Stimulated activated CD8-positive, alpha-beta memory T cell treated with anti-CD3 and anti-CD28 coated beads, Interleukin-4, amount 100 ng/mL, for 24 hours (primary cell): ENCODE data around the gene SMIM24.
"Not testable (repeated sequence)": the region's sequence is repeated elsewhere in the genome, so short reads cannot be mapped to it uniquely, and the experiment has no call there.

Experiments
- DNase-seq: peaks from one replicate; pipeline ENCODE4 v3.0.0-alpha.2; 2020; ENCODE audit warnings: low read depth

Gene SMIM24

DNA sequence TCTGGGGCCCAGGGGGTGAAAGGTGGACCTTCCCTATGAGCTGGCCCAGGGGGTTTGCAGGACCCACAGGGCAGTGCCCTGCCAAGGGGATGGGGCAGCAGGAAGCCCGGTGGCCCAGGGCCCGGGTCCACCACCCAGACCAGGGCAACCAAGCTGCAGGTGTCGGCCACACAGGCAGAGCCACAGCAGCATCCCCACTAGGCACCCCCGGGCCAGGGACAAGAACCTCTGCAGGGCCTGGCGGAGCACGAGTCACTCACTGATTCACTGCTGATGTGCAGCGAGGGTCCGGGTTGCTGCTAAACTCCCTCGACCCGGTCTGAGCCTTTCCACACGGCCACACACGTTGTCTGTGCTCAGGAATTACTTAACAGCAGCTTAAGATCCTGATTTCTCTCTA is 34.6 kb upstream of the SMIM24 start:
- no peak for DNase-seq

- no peak for DNase-seq
Measured at GRCh38 chr19:3513229-3514140, 33.2 kb upstream of the SMIM24 start.

- no peak for DNase-seq
Measured at GRCh38 chr19:3512562-3513228, 32.4 kb upstream of the SMIM24 start.

GRCh38 chr19:3511506-3512251 is 31.4 kb upstream of the SMIM24 start:
- DNase-seq, result no peak

- no peak for DNase-seq
Measured at GRCh38 chr19:3510727-3511126, 30.4 kb upstream of the SMIM24 start.

DNA sequence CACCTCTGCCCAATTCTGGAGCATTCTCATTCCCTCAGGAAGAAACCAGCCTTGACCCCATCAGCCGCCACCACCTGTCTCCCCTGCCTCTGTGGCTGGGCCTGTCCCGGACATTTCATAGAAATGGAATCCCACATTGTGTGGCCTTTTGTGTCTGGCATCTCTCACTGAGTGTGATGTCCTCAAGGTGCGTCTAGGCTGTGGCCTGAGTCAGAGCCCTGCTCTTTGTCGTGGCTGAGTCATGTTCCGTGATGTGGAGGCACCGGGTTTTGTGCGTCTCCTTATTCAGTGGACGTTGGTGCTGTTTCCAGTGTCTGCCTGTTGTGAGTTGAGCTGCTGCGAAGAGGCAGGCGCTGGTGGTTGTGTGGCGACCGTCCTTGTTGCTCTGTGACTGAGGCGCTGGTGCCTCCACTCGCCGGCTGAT is 29.3 kb upstream of the SMIM24 start:
- DNase-seq, result no peak

DNA sequence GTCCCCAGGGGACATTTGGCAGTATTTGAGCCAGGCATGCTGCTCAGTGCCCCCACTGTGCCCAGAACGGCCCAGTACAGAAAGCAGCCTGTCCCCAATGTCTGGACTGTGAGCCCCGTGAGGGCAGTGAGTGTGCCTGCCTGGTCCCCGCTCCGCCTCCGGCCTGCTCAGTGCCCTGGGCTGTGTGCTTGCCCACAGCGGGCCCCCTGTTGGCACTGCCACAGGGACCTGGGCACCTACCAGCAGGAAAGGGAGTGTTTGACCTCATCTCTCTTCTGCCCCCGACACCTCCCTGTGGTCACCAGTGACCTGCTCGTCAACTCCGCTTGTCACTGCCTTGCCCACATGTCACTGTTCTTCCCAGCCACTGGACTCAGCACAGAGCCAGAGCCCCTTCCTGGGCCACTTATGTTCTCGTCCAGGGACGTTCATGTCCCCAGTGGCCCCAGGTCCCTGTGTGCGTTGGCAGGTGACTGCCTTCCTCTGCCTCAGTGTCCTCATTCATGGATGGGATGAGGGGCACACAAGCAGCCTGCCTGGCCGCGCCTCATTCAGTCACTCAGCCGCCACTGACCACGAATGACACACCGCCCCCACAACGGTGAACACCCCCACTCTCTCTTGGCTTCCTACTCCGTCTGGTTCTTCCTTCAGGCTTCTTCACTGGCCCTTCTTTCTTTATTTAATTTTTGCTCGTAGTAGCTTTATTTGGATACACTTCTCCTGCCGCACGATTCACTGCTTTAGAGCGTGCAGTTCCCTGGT is 28.6 kb upstream of the SMIM24 start:
- no peak for DNase-seq

GRCh38 chr19:3508121-3508661 is 27.9 kb upstream of the SMIM24 start:
- not testable (repeated sequence) for DNase-seq

- no peak for DNase-seq
Measured at GRCh38 chr19:3507371-3508120, 27.2 kb upstream of the SMIM24 start.

- no peak for DNase-seq
Measured at GRCh38 chr19:3506384-3507340, 26.3 kb upstream of the SMIM24 start.

- DNase-seq, result peak; percentile 99
Measured at GRCh38 chr19:3505598-3506383, 25.5 kb upstream of the SMIM24 start, which contains the start of gene FZR1. Gene FZR1 (plus strand): TSS chr19:3506311. CDS start chr19:3522990, 16,679 bp downstream.

- DNase-seq, result no peak
Measured at GRCh38 chr19:3504735-3505134, 24.4 kb upstream of the SMIM24 start.

GRCh38 chr19:3503036-3503572 is 22.8 kb upstream of the SMIM24 start:
- DNase-seq, result no peak

DNA sequence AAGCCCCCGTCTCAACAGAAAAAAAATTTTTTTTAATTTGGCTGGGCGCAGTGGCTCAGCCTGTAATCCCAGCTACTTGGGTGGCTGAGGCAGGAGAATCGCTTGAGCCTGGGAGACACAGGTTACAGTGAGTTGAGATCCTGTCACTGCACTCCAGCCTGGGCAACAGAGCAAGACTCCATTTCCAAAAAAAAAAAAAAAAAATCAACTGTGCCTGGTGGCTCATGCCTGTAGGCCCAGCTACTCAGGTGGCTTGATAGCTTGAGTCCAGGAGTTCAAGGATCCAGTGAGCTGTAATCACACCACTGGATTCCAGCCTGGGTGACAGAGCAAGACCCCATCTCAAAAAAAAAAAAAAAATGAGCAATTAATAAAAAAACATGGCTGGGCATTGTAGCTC is 21.5 kb upstream of the SMIM24 start:
- DNase-seq, result no peak

GRCh38 chr19:3500429-3501101 is 20.2 kb upstream of the SMIM24 start, which contains the start of gene DOHH:
Gene DOHH (minus strand): TSS chr19:3500674. CDS start chr19:3496814, 3,860 bp downstream.
- peak; percentile 96 for DNase-seq

- DNase-seq, result no peak
Measured at GRCh38 chr19:3499738-3500428, 19.6 kb upstream of the SMIM24 start.
